Neural cell (in vitro differentiated cells): ENCODE data around the gene NDUFS2. TPM values are rescaled to one million over a fixed set of nuclear protein-coding genes. Genes with fewer than 3 reads are reported as not detected.

Experiments
- H2AFZ ChIP-seq: fragments of 200-600, 300-800 bp; sonication (generic), shearing (Covaris generic); 2 replicates; pipeline ENCODE4 v1.6.0; 2014; ENCODE audit warnings: low read depth, mild to moderate bottlenecking, antibody characterized with exemption, low read length, moderate library complexity
- H3F3A ChIP-seq: fragments of 200-600 bp; shearing (Covaris generic); 2 replicates; pipeline ENCODE4 v1.6.1; 2016; ENCODE audit warnings: mild to moderate bottlenecking, moderate library complexity, mixed read lengths, antibody characterized with exemption, low read length; ENCODE audit not compliant: insufficient read depth, poor library complexity, severe bottlenecking
- H3K27ac ChIP-seq: fragments of 200-600, 300-800 bp; sonication (generic), shearing (Covaris generic); 2 replicates; pipeline ENCODE4 v1.5.1; 2014; ENCODE audit warnings: mild to moderate bottlenecking, low read length, moderate library complexity
- H3K27me3 ChIP-seq: fragments of 300-800, 200-600 bp; sonication (generic), shearing (Covaris generic); 2 replicates; pipeline ENCODE4 v1.6.0; 2014; ENCODE audit warnings: mild to moderate bottlenecking, low read depth, low read length, moderate library complexity; ENCODE audit not compliant: insufficient read depth
- H3K36me3 ChIP-seq: fragments of 300-800, 200-600 bp; sonication (generic), shearing (Covaris generic); 2 replicates; pipeline ENCODE4 v1.5.1; 2014; ENCODE audit warnings: mild to moderate bottlenecking, antibody characterized with exemption, low read length, moderate library complexity; ENCODE audit not compliant: insufficient read depth
- H3K4me2 ChIP-seq: fragments of 300-800, 200-600 bp; sonication (generic), shearing (Covaris generic); 2 replicates; pipeline ENCODE4 v1.6.0; 2014; ENCODE audit warnings: mild to moderate bottlenecking, low read length
- H3K4me3 ChIP-seq: fragments of 300-800, 200-600 bp; sonication (generic), shearing (Covaris generic); 2 replicates; pipeline ENCODE4 v1.5.1; 2014; ENCODE audit warnings: mild to moderate bottlenecking, low read length, moderate library complexity
- H3K79me2 ChIP-seq: fragments of 200-600 bp; shearing (Covaris generic); replicated peaks from 2 replicates; pipeline ENCODE4 v1.6.0; 2014; ENCODE audit warnings: mild to moderate bottlenecking, low read length, moderate library complexity; ENCODE audit not compliant: insufficient read depth
- H3K9ac ChIP-seq: fragments of 300-800, 200-600 bp; sonication (generic), shearing (Covaris generic); 2 replicates; pipeline ENCODE4 v1.6.1; 2016; ENCODE audit warnings: mild to moderate bottlenecking, low read length, mixed read lengths
- H3K9me2 ChIP-seq: fragments of 200-600 bp; shearing (Covaris generic); 2 replicates; pipeline ENCODE4 v1.6.1; 2016; ENCODE audit warnings: mild to moderate bottlenecking, low read length, mixed read lengths; ENCODE audit not compliant: insufficient read depth
- H3K9me3 ChIP-seq: fragments of 200-600, 300-800 bp; sonication (generic), shearing (Covaris generic); 2 replicates; pipeline ENCODE4 v1.6.1; 2016; ENCODE audit warnings: mild to moderate bottlenecking, mixed run types, low read length, moderate library complexity, mixed read lengths
- H4K20me1 ChIP-seq: fragments of 200-600 bp; shearing (Covaris generic); 2 replicates; pipeline ENCODE4 v1.6.1; 2016; ENCODE audit warnings: mild to moderate bottlenecking, mixed run types; ENCODE audit not compliant: insufficient read depth
- CTCF ChIP-seq: fragments of 450-650 bp; IDR thresholded peaks from 2 replicates; pipeline ENCODE4 v1.5.1; 2014; ENCODE audit warnings: antibody characterized with exemption, mild to moderate bottlenecking, moderate library complexity; ENCODE audit not compliant: poor library complexity, severe bottlenecking
- EP300 ChIP-seq: fragments of 450-650 bp; conservative IDR thresholded peaks from 2 replicates; pipeline ENCODE4 v1.6.1; 2014; ENCODE audit warnings: antibody characterized with exemption, mild to moderate bottlenecking, moderate library complexity; ENCODE audit not compliant: poor library complexity, severe bottlenecking
- EZH2 ChIP-seq: fragments of 200-600, 300-800 bp; shearing (Covaris generic), sonication (generic); IDR thresholded peaks from 2 replicates; pipeline ENCODE4 v1.6.1; 2014; ENCODE audit warnings: antibody characterized with exemption, low read length, borderline replicate concordance, mild to moderate bottlenecking; ENCODE audit not compliant: insufficient read depth, poor library complexity, severe bottlenecking
- MXI1 ChIP-seq: fragments of 450-650 bp; conservative IDR thresholded peaks from 2 replicates; pipeline ENCODE4 v1.6.1; 2014; ENCODE audit warnings: antibody characterized with exemption, mild to moderate bottlenecking; ENCODE audit not compliant: poor library complexity, severe bottlenecking
- POLR2AphosphoS5 ChIP-seq: IDR thresholded peaks from 2 replicates; pipeline ENCODE4 v1.6.1; 2012
- RAD21 ChIP-seq: fragments of 450-650 bp; conservative IDR thresholded peaks from 2 replicates; pipeline ENCODE4 v1.6.1; 2014; ENCODE audit warnings: antibody characterized with exemption, mild to moderate bottlenecking, moderate library complexity
- SMC3 ChIP-seq: fragments of 450-650 bp; conservative IDR thresholded peaks from 2 replicates; pipeline ENCODE4 v1.6.1; 2014; ENCODE audit warnings: antibody characterized with exemption, mild to moderate bottlenecking, moderate library complexity; ENCODE audit not compliant: poor library complexity
- TAF1 ChIP-seq: IDR thresholded peaks from 2 replicates; pipeline ENCODE4 v1.6.1; 2012; ENCODE audit warnings: low read depth
- polyA plus RNA-seq: library from polyadenylated mRNA; depleted of rRNA; stranded (reverse); fragments of >200 nt; gene quantifications from 2 replicates; pipeline ENCODE4 v1.2.3, GENCODE V29; 2014
- TF ChIP-seq, protein P1 (sequence below): IDR thresholded peaks from 2 replicates; pipeline ENCODE4 v1.6.1; 2012; ENCODE audit warnings: borderline replicate concordance

The NDUFS2 gene
- polyA plus RNA-seq, 1 donor from 2014 or later = 166 TPM

DNA sequence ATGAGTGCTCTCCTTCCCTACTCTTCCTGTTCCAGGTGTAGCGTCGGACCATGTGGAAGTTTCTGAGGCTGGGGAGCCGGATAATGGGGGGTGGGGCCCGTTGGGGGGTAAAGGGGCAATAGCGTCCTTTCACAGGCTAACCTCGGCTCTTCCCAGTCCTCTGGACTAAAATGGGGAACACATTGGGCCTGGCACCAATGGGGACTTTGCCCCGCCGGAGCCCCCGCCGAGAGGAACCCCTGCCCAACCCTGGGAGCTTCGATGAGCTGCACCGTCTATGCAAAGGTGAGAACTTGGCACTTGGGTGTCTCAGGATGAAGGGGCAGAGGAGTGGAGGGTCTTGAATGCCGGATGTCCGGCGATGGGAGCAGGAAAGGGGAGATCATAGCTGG is 24.1 kb downstream of the NDUFS2 start:
- H3K4me2 ChIP-seq = peak overlapping the region; percentile 59
- H3K9ac ChIP-seq = peak overlapping the region; percentile 79
- no peak for TF ChIP-seq CTCF
- TF ChIP-seq, protein P1, sequence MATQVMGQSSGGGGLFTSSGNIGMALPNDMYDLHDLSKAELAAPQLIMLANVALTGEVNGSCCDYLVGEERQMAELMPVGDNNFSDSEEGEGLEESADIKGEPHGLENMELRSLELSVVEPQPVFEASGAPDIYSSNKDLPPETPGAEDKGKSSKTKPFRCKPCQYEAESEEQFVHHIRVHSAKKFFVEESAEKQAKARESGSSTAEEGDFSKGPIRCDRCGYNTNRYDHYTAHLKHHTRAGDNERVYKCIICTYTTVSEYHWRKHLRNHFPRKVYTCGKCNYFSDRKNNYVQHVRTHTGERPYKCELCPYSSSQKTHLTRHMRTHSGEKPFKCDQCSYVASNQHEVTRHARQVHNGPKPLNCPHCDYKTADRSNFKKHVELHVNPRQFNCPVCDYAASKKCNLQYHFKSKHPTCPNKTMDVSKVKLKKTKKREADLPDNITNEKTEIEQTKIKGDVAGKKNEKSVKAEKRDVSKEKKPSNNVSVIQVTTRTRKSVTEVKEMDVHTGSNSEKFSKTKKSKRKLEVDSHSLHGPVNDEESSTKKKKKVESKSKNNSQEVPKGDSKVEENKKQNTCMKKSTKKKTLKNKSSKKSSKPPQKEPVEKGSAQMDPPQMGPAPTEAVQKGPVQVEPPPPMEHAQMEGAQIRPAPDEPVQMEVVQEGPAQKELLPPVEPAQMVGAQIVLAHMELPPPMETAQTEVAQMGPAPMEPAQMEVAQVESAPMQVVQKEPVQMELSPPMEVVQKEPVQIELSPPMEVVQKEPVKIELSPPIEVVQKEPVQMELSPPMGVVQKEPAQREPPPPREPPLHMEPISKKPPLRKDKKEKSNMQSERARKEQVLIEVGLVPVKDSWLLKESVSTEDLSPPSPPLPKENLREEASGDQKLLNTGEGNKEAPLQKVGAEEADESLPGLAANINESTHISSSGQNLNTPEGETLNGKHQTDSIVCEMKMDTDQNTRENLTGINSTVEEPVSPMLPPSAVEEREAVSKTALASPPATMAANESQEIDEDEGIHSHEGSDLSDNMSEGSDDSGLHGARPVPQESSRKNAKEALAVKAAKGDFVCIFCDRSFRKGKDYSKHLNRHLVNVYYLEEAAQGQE = peak; percentile 10

DNA sequence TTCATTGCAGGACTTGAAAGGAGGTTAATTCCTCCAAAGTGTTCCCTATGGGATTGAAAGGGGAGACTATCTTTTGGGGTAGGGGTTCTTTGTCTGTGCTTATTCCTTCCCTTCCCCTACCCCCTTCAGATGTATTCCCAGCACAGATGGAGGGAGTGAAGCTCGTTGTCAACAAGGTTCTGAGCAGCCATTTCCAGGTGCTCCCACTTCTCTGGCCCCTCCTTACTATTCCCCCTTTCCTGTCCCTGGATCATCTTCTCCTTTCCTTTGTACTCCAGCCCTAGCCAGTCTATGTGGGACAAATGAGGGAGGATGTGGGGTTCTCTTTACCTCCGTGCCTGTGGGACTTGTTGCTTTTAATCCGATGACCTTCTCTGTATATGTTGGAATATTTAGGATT is 24.6 kb downstream of the NDUFS2 start:
- peaks cover 2% of the 10 kb centered on the region for H3K79me2 ChIP-seq
- TF ChIP-seq MXI1 (no peak), EZH2 (no peak), RAD21 (no peak), POLR2AphosphoS5 (no peak), TAF1 (no peak), SMC3 (no peak), CTCF (no peak), EP300 (no peak)
- TF ChIP-seq, protein P1 = no peak
- peak overlapping the region; percentile 73 for H3K4me3 ChIP-seq
- H3K36me3 ChIP-seq = no peaks in the 10 kb centered on the region
- peak overlapping the region; percentile 79 for H3K9ac ChIP-seq
- peak overlapping the region; percentile 59 for H3K4me2 ChIP-seq
- H3K27me3 ChIP-seq = no peaks in the 10 kb centered on the region
- peak overlapping the region; percentile 51 for H3K27ac ChIP-seq
- peak overlapping the region; percentile 80 for H2AFZ ChIP-seq
- H3F3A ChIP-seq = no peaks in the 10 kb centered on the region
- H3K9me3 ChIP-seq = no peaks in the 10 kb centered on the region
- no peaks in the 10 kb centered on the region for H3K9me2 ChIP-seq
- no peaks in the 10 kb centered on the region for H4K20me1 ChIP-seq

More for the DNA sequence above, 24.1 kb downstream of the NDUFS2 start:
- H3K27me3 ChIP-seq = no peaks in the 10 kb centered on the region
- H3K9me3 ChIP-seq = no peaks in the 10 kb centered on the region
- H3K36me3 ChIP-seq = no peaks in the 10 kb centered on the region
- H3K27ac ChIP-seq = peak overlapping the region; percentile 51
- no peaks in the 10 kb centered on the region for H3F3A ChIP-seq
- H3K9me2 ChIP-seq = no peaks in the 10 kb centered on the region
- H4K20me1 ChIP-seq = no peaks in the 10 kb centered on the region
- H3K4me3 ChIP-seq = peak overlapping the region; percentile 73
- H3K79me2 ChIP-seq = peaks cover 2% of the 10 kb centered on the region
- H2AFZ ChIP-seq = peak overlapping the region; percentile 80
